ENCODE results near the gene ECE1.

ECE1 gene

GRCh38 chr1:21270086-21270689 is 20.1 kb downstream of the ECE1 start:
- FAIRE-seq (no peak), DNase-seq (ENCODE audit: insufficient read length, low spot score) (peak; percentile 52)

GRCh38 chr1:21269461-21270085 is 20.7 kb downstream of the ECE1 start:
- FAIRE-seq = no peak
- DNase-seq (ENCODE audit: insufficient read length, low spot score) = no peak

GRCh38 chr1:21268281-21269239 is 21.7 kb downstream of the ECE1 start:
- no peak for FAIRE-seq
- DNase-seq (ENCODE audit: insufficient read length, low spot score) = no peak

GRCh38 chr1:21267191-21268077 is 22.8 kb downstream of the ECE1 start:
- FAIRE-seq (no peak), DNase-seq (ENCODE audit: insufficient read length, low spot score) (no peak)

GRCh38 chr1:21266119-21266774 is 24.0 kb downstream of the ECE1 start:
- FAIRE-seq (no peak), DNase-seq (ENCODE audit: insufficient read length, low spot score) (no peak)

GRCh38 chr1:21265644-21266043 is 24.6 kb downstream of the ECE1 start:
- DNase-seq (ENCODE audit: insufficient read length, low spot score) (no peak), FAIRE-seq (no peak)

- DNase-seq (ENCODE audit: insufficient read length, low spot score) = no peak
- FAIRE-seq = no peak
Measured at GRCh38 chr1:21264898-21265297, 25.4 kb downstream of the ECE1 start.

- FAIRE-seq (no peak), DNase-seq (ENCODE audit: insufficient read length, low spot score) (no peak)
Measured at GRCh38 chr1:21263653-21264225, 26.5 kb downstream of the ECE1 start.

GRCh38 chr1:21263052-21263429 is 27.2 kb downstream of the ECE1 start:
- FAIRE-seq (no peak), DNase-seq (ENCODE audit: insufficient read length, low spot score) (no peak)

- DNase-seq (ENCODE audit: insufficient read length, low spot score) = no peak
- peak; percentile 42 for FAIRE-seq
Measured at GRCh38 chr1:21262293-21263051, 27.8 kb downstream of the ECE1 start.

GRCh38 chr1:21261551-21262292 is 28.5 kb downstream of the ECE1 start:
- FAIRE-seq (peak; percentile 83), DNase-seq (ENCODE audit: insufficient read length, low spot score) (peak; percentile 79)

- no peak for FAIRE-seq
- no peak for DNase-seq (ENCODE audit: insufficient read length, low spot score)
Measured at GRCh38 chr1:21260405-21261125, 29.7 kb downstream of the ECE1 start.

- FAIRE-seq (no peak), DNase-seq (ENCODE audit: insufficient read length, low spot score) (no peak)
Measured at GRCh38 chr1:21259316-21260076, 30.8 kb downstream of the ECE1 start.

GRCh38 chr1:21258331-21259134 is 31.7 kb downstream of the ECE1 start:
- DNase-seq (ENCODE audit: insufficient read length, low spot score) (no peak), FAIRE-seq (no peak)

- DNase-seq (ENCODE audit: insufficient read length, low spot score) (no peak), FAIRE-seq (no peak)
Measured at GRCh38 chr1:21257431-21258135, 32.7 kb downstream of the ECE1 start.

- DNase-seq (ENCODE audit: insufficient read length, low spot score) (no peak), FAIRE-seq (no peak)
Measured at GRCh38 chr1:21256776-21257175, 33.5 kb downstream of the ECE1 start.
